Esophagus (tissue), 2 donors: ENCODE results near the gene RGS14. TPM values are rescaled to one million over a fixed set of nuclear protein-coding genes. Genes with fewer than 3 reads are reported as not detected.
A peak's percentile ranks its signal among the peaks of the same experiment; 100 is the strongest.

Experiments used
- H3K27ac ChIP-seq, 2 donors: one replicate each; pipeline ENCODE4 v1.5.1; 2013; ENCODE audit warnings: low read depth in 2 of 2, mild to moderate bottlenecking in 2 of 2, inconsistent platforms in 1 of 2, low read length in 1 of 2, moderate library complexity in 1 of 2
- H3K27me3 ChIP-seq, 2 donors: one replicate each; pipeline ENCODE4 v1.6.1; 2013; ENCODE audit warnings: low read length in 2 of 2, control low read depth in 1 of 2, mild to moderate bottlenecking in 1 of 2; ENCODE audit not compliant: insufficient read depth in 2 of 2, control insufficient read depth in 1 of 2
- H3K36me3 ChIP-seq, 2 donors: one replicate each; pipeline ENCODE4 v1.6.1; 2013; ENCODE audit warnings: low read length in 1 of 2; ENCODE audit not compliant: control insufficient read depth in 2 of 2, insufficient read depth in 2 of 2
- H3K4me1 ChIP-seq, 2 donors: one replicate each; pipeline ENCODE4 v1.6.1; 2013; ENCODE audit warnings: low read length in 1 of 2; ENCODE audit not compliant: control insufficient read depth in 2 of 2, insufficient read depth in 2 of 2
- H3K4me3 ChIP-seq, 2 donors: one replicate each; pipeline ENCODE4 v1.5.1; 2013; ENCODE audit warnings: low read length in 2 of 2, mild to moderate bottlenecking in 2 of 2, low read depth in 1 of 2, moderate library complexity in 1 of 2
- H3K9me3 ChIP-seq, 2 donors: one replicate each; pipeline ENCODE4 v1.6.1; 2013; ENCODE audit warnings: mild to moderate bottlenecking in 2 of 2, low read depth in 1 of 2, low read length in 1 of 2, moderate library complexity in 1 of 2; ENCODE audit not compliant: control insufficient read depth in 2 of 2, insufficient read depth in 1 of 2
- WGBS, 2 donors: extraction: QIAGEN DNeasy Blood & Tissue Kit; methylation state at CpG; one replicate each; pipeline ENCODE4 v1.1.7; 2013; 5-methylcytosine and 5-hydroxymethylcytosine counted together
- polyA plus RNA-seq, 2 donors: library from polyadenylated mRNA; stranded (reverse); fragments of 200-250 nt; gene quantifications; one replicate each; pipeline ENCODE4 v1.2.3, GENCODE V29; 2013
- donor health status: healthy with polysubstance abuse.
- donor health status: Bipolar disorder and iron deficiency.

RGS14 gene
- polyA plus RNA-seq, 2 donors, result 49.7 to 74.5 TPM

DNA sequence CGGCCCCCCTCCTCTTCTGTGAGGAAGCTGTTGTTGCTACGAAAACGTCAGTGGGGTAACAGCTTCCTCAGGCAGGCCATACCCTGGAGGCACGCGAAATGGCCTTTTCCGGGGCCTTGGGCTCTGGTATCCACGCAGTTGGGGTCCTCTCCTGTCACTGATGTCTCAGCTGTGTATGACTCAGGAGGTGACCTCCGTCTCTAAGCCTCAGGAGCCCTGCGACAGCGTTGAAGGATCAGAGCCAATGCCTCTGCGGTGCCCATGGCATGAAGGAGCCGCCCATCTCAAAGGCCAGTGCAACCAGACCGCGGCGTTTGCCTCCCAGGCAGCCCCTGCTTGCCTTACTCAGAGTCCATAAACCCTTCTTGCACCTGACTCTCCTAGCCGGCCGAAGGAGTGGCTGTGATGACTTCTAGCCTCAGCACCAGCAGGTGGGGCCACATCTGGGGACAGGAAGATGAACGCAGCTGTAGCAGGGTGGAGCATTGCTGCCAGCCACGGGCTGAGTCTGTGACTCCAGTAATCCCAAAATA, 45.0 kb upstream of the RGS14 start:
- Histone ChIP-seq H3K4me1 (peaks cover 14 to 15% of the 10 kb centered on the region in 2 donors), H3K36me3 (peaks cover 0 to 5% of the 10 kb centered on the region in 2 donors), H3K9me3 (peaks cover 0 to 3% of the 10 kb centered on the region in 2 donors), H3K27ac (peak overlapping the region in 1 of 2 donors; percentile 66), H3K4me3 (no peak overlapping the region), H3K27me3 (no peaks in the 10 kb centered on the region)
- 4 to 12% methylated on average over 19 of the region's 19 CpGs for WGBS, 2 donors

DNA sequence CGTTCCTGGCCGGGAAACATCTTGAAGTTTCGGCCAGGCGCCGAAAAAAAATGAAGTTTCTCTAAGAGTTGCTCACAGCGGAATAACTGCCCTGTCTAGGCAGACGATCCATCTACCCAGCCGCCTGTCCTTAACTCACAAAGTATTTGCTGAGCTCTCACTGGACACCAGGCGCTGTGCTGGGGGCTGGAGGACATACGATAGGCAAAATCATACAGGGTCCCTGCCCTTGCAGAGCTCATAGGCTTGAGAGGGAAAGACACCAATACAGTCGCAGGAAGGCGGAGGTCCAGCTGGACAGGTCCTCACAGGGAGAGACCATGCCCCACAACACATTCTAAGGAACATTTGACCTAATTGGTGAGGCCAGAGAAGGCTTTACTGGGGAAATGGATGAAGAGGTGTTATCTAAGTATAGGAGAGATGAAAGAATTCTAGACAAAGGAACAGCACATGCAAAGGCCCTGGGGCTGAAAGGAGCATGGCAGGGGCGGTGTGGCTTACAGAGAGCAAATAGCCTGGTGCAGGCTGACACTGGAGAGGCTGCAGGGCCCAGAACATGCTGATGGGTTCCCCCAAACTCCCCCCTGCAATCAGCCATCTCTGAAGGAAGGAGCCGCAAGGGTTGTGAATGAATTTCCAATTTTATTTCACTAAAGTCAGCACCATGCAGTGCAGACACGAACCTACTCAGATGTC, 44.0 kb upstream of the RGS14 start:
- no peak overlapping the region for H3K4me3 ChIP-seq
- WGBS, 2 donors, result 92 to 94% methylated on average over 15 of the region's 15 CpGs
- H3K36me3 ChIP-seq, result peaks cover 0 to 4% of the 10 kb centered on the region in 2 donors
- H3K27ac ChIP-seq, result no peak overlapping the region
- H3K4me1 ChIP-seq, result peaks cover 14 to 15% of the 10 kb centered on the region in 2 donors
- H3K27me3 ChIP-seq, result no peaks in the 10 kb centered on the region
- H3K9me3 ChIP-seq, result peaks cover 0 to 3% of the 10 kb centered on the region in 2 donors

DNA sequence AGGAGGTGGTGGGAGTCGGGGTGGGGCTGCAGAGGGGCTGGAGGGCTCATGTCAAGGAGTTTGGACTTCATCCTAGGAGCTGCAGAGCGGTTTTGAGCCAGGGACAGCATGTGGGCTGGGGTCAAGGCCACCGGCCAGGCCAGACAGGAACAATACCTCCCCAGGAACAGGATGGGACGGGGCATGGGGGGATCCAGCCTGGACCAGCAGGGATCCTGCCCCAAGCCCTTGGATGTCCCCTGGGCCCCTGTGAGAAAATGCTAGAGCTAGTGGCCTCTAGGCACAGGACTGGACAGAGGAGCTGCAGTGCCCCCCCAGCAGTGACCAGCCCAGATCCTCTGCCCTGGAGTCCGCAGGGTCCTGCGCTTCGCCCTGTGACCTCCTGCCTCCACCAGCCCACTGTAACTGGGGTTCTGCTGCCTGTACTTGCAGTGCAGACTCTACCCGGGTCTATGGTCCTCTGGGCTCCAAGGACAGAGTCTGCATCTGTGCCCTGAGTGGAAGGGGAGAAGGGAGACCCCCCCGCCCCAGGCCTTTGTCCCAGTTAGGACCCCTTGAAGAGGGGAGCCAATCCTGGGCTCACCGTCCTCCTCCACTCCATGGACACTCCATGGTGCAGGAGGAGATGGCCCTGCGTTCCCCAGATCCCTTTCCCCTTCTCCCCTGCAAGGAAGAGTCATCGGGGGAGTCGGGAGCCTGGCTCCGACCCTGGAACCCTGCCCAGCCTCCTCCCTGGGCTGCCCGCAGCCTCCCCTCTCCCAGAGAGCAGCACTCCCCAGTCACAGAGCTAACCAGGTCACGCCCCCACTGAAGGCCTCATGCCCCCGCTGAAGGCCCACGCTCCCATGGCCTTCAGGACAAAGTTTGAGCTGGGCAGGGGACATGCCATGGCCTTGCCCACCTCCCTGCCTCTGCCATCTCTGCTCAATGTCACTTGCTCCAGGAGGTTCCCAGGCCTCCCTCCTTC, 43.1 kb upstream of the RGS14 start:
- Histone ChIP-seq H3K27ac (no peak overlapping the region), H3K9me3 (peaks cover 0 to 3% of the 10 kb centered on the region in 2 donors), H3K36me3 (peaks cover 0 to 4% of the 10 kb centered on the region in 2 donors), H3K4me3 (no peak overlapping the region), H3K27me3 (no peaks in the 10 kb centered on the region), H3K4me1 (peaks cover 14 to 15% of the 10 kb centered on the region in 2 donors)
- WGBS, 2 donors, result 87 to 88% methylated on average over 17 to 18 of the region's 18 CpGs

DNA sequence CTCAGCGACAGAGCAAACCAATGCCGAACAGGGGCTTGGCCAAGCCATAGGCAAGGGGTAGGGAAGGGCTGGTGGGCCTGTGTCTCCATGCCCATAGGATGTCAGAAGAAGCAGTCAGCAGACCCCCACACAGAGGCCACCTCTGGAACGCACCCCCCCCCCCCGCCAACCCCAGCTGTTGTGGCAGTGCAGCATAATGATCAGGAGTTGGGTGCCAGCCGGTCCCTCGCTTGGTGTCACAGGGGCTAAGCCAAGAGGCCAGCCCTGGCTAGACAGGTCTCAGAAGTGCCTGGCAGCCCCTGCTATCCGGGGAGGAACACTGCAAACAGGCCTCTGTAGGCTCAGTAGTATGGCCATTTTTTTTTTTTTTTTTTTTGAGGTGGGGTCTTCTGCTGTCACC, 42.3 kb upstream of the RGS14 start:
- H3K4me1 ChIP-seq, result peaks cover 14 to 15% of the 10 kb centered on the region in 2 donors
- no peak overlapping the region for H3K27ac ChIP-seq
- H3K9me3 ChIP-seq, result peaks cover 0 to 3% of the 10 kb centered on the region in 2 donors
- no peaks in the 10 kb centered on the region for H3K27me3 ChIP-seq
- no peak overlapping the region for H3K4me3 ChIP-seq
- 94 to 95% methylated on average over 6 to 7 of the region's 7 CpGs for WGBS, 2 donors
- H3K36me3 ChIP-seq, result peaks cover 0 to 9% of the 10 kb centered on the region in 2 donors

DNA sequence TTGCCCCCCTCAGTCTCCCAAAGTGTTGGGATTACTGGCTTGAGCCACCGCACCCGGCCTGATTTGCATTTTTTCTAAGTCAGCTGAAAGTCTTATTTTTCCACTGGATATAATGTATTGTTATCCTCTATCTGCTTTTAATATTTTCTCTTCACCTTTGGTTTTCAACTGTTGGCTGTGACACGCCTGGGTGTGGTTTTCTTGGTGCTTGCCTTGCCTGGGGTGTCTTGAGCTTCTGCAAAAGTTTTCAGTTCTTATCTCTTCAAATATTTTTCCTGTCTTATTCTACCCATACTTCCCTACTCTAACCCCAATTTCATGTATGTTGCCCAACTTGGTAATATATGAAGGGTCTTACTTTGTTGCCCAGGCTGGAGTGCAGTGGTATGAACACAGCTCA, 41.7 kb upstream of the RGS14 start:
- 95 to 98% methylated on average over 3 of the region's 3 CpGs for WGBS, 2 donors
- Histone ChIP-seq H3K4me3 (no peak overlapping the region), H3K36me3 (peaks cover 0 to 13% of the 10 kb centered on the region in 2 donors), H3K27ac (no peak overlapping the region), H3K9me3 (peaks cover 0 to 3% of the 10 kb centered on the region in 2 donors), H3K27me3 (no peaks in the 10 kb centered on the region), H3K4me1 (peaks cover 11 to 12% of the 10 kb centered on the region in 2 donors)

DNA sequence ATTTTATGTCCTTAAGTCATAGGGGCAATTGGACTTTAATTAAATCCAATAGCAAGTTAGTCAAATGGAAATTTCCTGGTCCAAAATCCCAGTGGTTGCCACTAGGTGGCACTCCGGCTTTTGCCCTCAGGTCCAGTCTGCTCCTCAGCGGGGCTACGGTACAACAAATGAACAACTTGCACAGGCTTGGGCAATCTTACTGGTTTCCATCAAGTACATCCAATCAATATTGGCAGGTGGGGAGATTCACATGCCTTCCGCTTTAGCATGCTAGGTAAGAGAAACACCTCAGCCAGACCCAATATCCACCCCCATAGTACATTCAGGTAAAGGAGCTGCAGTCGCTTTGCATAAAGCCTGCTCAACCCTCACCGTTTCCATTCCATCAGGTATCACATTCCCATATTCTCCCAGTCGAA, 39.8 kb upstream of the RGS14 start:
- 26 to 27% methylated on average over 7 of the region's 7 CpGs for WGBS, 2 donors
- Histone ChIP-seq H3K4me1 (peaks cover 0 to under 1% of the 10 kb centered on the region in 2 donors), H3K9me3 (peaks cover 0 to 3% of the 10 kb centered on the region in 2 donors), H3K4me3 (no peak overlapping the region), H3K27me3 (no peaks in the 10 kb centered on the region), H3K27ac (peak overlapping the region in 1 of 2 donors; percentile 3), H3K36me3 (peaks cover 0 to 14% of the 10 kb centered on the region in 2 donors)

DNA sequence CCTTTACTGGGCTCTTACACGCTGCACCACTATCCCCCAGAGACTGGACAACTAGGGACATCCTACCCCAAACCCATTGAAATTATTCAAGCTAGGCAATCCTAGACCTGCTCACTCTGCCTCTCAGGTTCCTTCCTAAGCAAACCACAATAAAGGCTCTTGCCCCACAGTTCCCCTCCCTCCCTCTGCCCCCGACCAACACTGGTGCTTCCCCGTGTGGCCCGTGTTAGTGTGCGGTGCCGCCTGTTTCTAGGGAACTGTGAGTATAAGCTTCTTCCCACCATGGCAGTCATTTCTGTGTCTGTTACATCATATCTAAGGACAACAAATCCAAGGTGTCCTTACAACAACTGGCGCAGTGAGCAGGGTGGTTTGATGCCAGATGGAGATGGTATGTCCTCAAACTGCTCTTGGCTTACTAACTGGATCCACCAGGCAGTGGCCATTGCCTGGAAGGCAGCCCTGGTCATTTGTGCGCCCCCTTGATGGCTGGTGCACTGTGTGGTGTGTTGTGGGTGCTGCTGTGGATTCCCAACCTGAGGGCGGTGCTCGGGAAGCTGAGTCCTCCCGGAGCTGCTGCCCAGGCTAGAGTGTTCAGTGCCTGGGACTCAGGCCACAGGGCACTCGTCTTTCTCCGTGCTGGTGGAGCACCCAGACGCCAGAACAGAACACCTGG, 37.7 kb upstream of the RGS14 start:
- no peaks in the 10 kb centered on the region for H3K27me3 ChIP-seq
- no peaks in the 10 kb centered on the region for H3K4me1 ChIP-seq
- H3K9me3 ChIP-seq, result peaks cover 0 to 2% of the 10 kb centered on the region in 2 donors
- no peak overlapping the region for H3K4me3 ChIP-seq
- peaks cover 0 to 16% of the 10 kb centered on the region in 2 donors for H3K36me3 ChIP-seq
- no peak overlapping the region for H3K27ac ChIP-seq
- WGBS, 2 donors, result 90 to 92% methylated on average over 14 of the region's 14 CpGs

DNA sequence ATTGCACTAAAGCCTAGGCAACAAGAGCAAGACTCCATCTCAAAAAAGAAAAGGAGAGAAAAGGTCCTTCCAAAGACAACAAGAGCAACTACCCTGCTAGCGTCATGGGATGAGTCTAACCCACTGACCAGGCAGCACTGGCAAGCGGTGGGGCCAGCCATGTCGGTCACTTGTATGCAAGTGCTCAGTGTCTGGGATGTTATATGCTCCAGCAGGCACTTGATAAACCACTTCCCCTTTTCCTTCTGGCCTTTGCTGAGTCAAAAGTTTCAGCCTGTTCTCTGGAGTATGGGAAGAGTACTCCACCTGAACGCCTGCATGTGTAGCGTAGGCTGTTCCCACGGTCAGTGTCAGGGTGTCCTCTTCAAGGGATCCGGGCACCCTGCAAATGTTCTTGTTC, 36.8 kb upstream of the RGS14 start:
- H3K36me3 ChIP-seq, result peaks cover 0 to 14% of the 10 kb centered on the region in 2 donors

DNA sequence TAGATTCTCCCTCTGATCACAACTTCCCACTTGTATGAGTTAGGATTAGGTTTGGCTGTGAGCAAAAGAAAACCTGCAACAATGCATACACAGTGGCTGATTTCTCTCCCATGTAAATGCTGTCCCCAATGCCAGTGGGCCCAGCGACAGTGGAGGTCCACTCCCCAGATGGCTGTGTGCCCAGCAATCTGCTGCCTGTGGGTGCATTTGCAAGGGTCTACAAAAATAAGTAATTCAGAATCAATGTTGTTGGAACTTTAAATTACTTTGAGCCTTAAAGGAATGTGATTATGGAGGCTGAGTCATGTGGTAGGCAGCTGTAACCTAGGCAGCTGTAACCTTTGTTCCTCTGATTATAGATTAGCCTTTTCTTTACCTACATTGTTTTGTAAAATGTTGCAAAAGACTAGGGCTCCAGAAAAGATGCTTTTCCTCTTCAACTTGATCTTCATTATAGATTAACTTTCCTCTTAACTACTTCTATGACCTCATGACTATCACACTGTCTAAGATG, 31.8 kb upstream of the RGS14 start:
- no peak overlapping the region for H3K27ac ChIP-seq
- no peak overlapping the region for H3K4me3 ChIP-seq
- WGBS, 2 donors, result 61 to 78% methylated on average over 1 of the region's 1 CpG

More for the DNA sequence above, 36.8 kb upstream of the RGS14 start:
- no peaks in the 10 kb centered on the region for H3K9me3 ChIP-seq
- H3K4me1 ChIP-seq, result no peaks in the 10 kb centered on the region
- no peak overlapping the region for H3K27ac ChIP-seq
- H3K4me3 ChIP-seq, result no peak overlapping the region
- H3K27me3 ChIP-seq, result no peaks in the 10 kb centered on the region
- 90% methylated on average over 7 of the region's 7 CpGs for WGBS, 2 donors

More for the DNA sequence above, 31.8 kb upstream of the RGS14 start:
- Histone ChIP-seq H3K36me3 (peaks cover 3 to 14% of the 10 kb centered on the region in 2 donors), H3K9me3 (no peaks in the 10 kb centered on the region), H3K27me3 (no peaks in the 10 kb centered on the region), H3K4me1 (no peaks in the 10 kb centered on the region)
